ENCODE measurements around the gene PARVA. TPM values are rescaled to one million over a fixed set of nuclear protein-coding genes. Genes with fewer than 3 reads are reported as not detected.

Gene PARVA
- total and polyA plus RNA-seq, 2 of the 8 experiments (the other 6 are each of a cell fraction or from before 2014, with no cell fraction given): 3.1 to 13.5 TPM

DNA sequence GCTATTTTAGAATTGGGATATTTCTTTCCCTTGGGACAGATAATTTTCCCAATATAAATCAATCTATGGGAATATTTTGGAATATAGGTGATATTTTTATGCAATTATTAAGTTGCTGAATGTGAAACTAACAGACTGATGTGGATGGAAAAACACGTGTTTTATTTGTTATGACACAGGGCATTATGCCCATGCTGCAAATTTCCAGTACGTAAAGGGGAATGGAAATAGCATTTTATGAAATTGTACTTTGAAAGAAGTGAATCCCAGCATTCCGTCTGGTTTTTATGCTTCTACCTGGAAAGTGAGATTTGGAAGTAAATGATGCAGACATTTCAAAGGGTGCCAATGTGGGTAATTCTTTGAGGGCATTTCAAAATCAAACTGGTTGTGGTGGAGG is 142.7 kb downstream of the PARVA start:
- no peak for FAIRE-seq
- H2BK5ac ChIP-seq (ENCODE audit: low read depth, low read length): no peak overlapping the region
- H3K23ac ChIP-seq (ENCODE audit: insufficient read length): no peak overlapping the region
- no peak overlapping the region for H4K5ac ChIP-seq (ENCODE audit: insufficient read length, low read depth, low read length)
- CTCF ChIA-PET (ENCODE audit: partially characterized antibody): no interaction called here
- no peaks in the 10 kb centered on the region for H3K9me3 ChIP-seq (ENCODE audit: insufficient read depth in 2 of 2, low read depth in 1 of 2, low read length in 1 of 2)
- POLR2A ChIA-PET (ENCODE audit: partially characterized antibody): no interaction called here
- no peaks in the 10 kb centered on the region for H3K4me1 ChIP-seq (replicated peaks in 1 of 4; ENCODE audit: control insufficient read depth in 3 of 4, insufficient read depth in 4 of 4, low read length in 3 of 4)
- no peak overlapping the region for H3K14ac ChIP-seq (ENCODE audit: insufficient read length)
- H3K27me3 ChIP-seq (replicated peaks in 1 of 4; ENCODE audit: control insufficient read depth in 3 of 4, extremely low read depth in 1 of 4, insufficient read depth in 3 of 4, low read length in 3 of 4): no peaks in the 10 kb centered on the region
- no peaks in the 10 kb centered on the region for H3K79me2 ChIP-seq (ENCODE audit: control insufficient read depth in 1 of 2, insufficient read depth in 2 of 2, low read length in 2 of 2)
- no peaks in the 10 kb centered on the region for H3K36me3 ChIP-seq (ENCODE audit: control insufficient read depth in 2 of 4, insufficient read depth in 4 of 4, low read length in 3 of 4)
- no peak overlapping the region for H3K56ac ChIP-seq (replicated peaks; ENCODE audit: insufficient read length, low read depth, low read length)
- no peak overlapping the region for H4K8ac ChIP-seq (ENCODE audit: extremely low read depth, insufficient read depth, low read length)
- H3K4me2 ChIP-seq (ENCODE audit: insufficient read depth in 1 of 2, low read depth in 2 of 2, low read length in 2 of 2): no peak overlapping the region
- no peak overlapping the region for H3K4me3 ChIP-seq (ENCODE audit: extremely low read depth in 1 of 4, insufficient read depth in 2 of 4, low read depth in 3 of 4, low read length in 4 of 4)
- H2AK5ac ChIP-seq (ENCODE audit: low read depth, low read length): no peak overlapping the region
- no peaks in the 10 kb centered on the region for H3K79me1 ChIP-seq (ENCODE audit: low read depth, low read length)
- no peak overlapping the region for H3K4ac ChIP-seq (replicated peaks; ENCODE audit: insufficient read length, low read depth, low read length)
- WGBS, 2 experiments (ENCODE audit: extremely low coverage in 1 of 2, insufficient coverage in 1 of 2, insufficient read length in 1 of 2, insufficient replicate concordance in 2 of 2, low coverage in 1 of 2, low lambda C conversion rate in 2 of 2, missing lambda C conversion rate in 1 of 2): 88% methylated on average over 3 of the region's 3 CpGs; no CpG with 5 or more reads in 1 of the 2 experiments
- no peak overlapping the region for H3K9ac ChIP-seq (replicated peaks in 1 of 4; ENCODE audit: extremely low read depth in 1 of 4, low read depth in 3 of 4, low read length in 3 of 4)
- no peak overlapping the region for H4K91ac ChIP-seq (replicated peaks; ENCODE audit: insufficient read length, low read length)
- H2BK15ac ChIP-seq (ENCODE audit: low read length): no peak overlapping the region
- H2BK120ac ChIP-seq (replicated peaks; ENCODE audit: low read depth, low read length): no peak overlapping the region
- no peak overlapping the region for H2AFZ ChIP-seq (ENCODE audit: low read length)
- H2BK20ac ChIP-seq (ENCODE audit: low read length): no peak overlapping the region
- no peaks in the 10 kb centered on the region for H4K20me1 ChIP-seq (replicated peaks in 1 of 2; ENCODE audit: control insufficient read depth in 1 of 2, insufficient read depth in 2 of 2, low read length in 2 of 2)
- H3K27ac ChIP-seq (ENCODE audit: low read depth, low read length): no peak overlapping the region
- H3K18ac ChIP-seq (ENCODE audit: extremely low read depth, low read length): no peak overlapping the region
- no peak for DNase-seq (ENCODE audit: low read depth in 1 of 2, low spot score in 2 of 2)
- no peak overlapping the region for H2BK12ac ChIP-seq (ENCODE audit: low read depth, low read length)
- no peaks in the 10 kb centered on the region for H3K23me2 ChIP-seq (ENCODE audit: low read depth, low read length)
- no peak for TF ChIP-seq NANOG (IDR thresholded peaks at IDR 0.05; ENCODE audit: insufficient read depth, low read depth, low read length, poor library complexity, severe bottlenecking)
- TF ChIP-seq GABPA (IDR thresholded peaks at IDR 0.05; ENCODE audit: borderline replicate concordance, insufficient read depth, low read length): no peak
- no peak for TF ChIP-seq RXRA (IDR thresholded peaks at IDR 0.05; ENCODE audit: insufficient read depth, low read depth, low read length)
- no peak for TF ChIP-seq TCF12 (IDR thresholded peaks at IDR 0.05; ENCODE audit: low read depth, low read length)
- TF ChIP-seq GTF2F1 (IDR thresholded peaks at IDR 0.05; ENCODE audit: borderline replicate concordance, low read depth, low read length): no peak
- TF ChIP-seq SP2 (IDR thresholded peaks at IDR 0.05; ENCODE audit: low read length): no peak
- TF ChIP-seq ASH2L (IDR thresholded peaks at IDR 0.05; ENCODE audit: low read length): no peak
- TF ChIP-seq SUZ12 (IDR thresholded peaks at IDR 0.05; ENCODE audit: low read length): no peak
- no peak for TF ChIP-seq TAF7 (optimal IDR thresholded peaks at IDR 0.05; ENCODE audit: borderline replicate concordance, low read depth, low read length)
- TF ChIP-seq POLR2A (IDR thresholded peaks at IDR 0.05; ENCODE audit: control extremely low read depth in 1 of 2, low read depth in 2 of 2, low read length in 2 of 2): no peak
- no peak for TF ChIP-seq SIX5 (IDR thresholded peaks at IDR 0.05; ENCODE audit: low read depth, low read length)
- TF ChIP-seq NRF1 (IDR thresholded peaks at IDR 0.05; ENCODE audit: low read depth, low read length): no peak
- TF ChIP-seq ZNF274 (IDR thresholded peaks at IDR 0.05; ENCODE audit: borderline replicate concordance, extremely low read depth, low read length): no peak
- TF ChIP-seq SIRT6 (IDR thresholded peaks at IDR 0.05; ENCODE audit: low read length): no peak
- TF ChIP-seq RFX5 (IDR thresholded peaks at IDR 0.05; ENCODE audit: borderline replicate concordance, low read depth, low read length): no peak
- TF ChIP-seq, protein P1, sequence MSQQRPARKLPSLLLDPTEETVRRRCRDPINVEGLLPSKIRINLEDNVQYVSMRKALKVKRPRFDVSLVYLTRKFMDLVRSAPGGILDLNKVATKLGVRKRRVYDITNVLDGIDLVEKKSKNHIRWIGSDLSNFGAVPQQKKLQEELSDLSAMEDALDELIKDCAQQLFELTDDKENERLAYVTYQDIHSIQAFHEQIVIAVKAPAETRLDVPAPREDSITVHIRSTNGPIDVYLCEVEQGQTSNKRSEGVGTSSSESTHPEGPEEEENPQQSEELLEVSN (IDR thresholded peaks at IDR 0.05): no peak

Data from H1 (cell line).